Measurements from ENCODE around the gene YLPM1.
A peak's percentile ranks its signal among the peaks of the same experiment; 100 is the strongest.

The YLPM1 gene

GRCh38 chr14:74879427-74880182 lies 116.5 kb downstream of the YLPM1 start:
- no peak for DNase-seq

GRCh38 chr14:74881431-74882102 lies 118.5 kb downstream of the YLPM1 start, which contains the start of gene DLST:
Gene DLST (plus strand): TSS chr14:74881916. CDS start chr14:74881954, 38 bp downstream.
- DNase-seq: peak; percentile 73

- no peak for DNase-seq
Observed at GRCh38 chr14:74882103-74882920, 119.2 kb downstream of the YLPM1 start.

All from NCI-H1048 (cell line).